Hepatocyte (in vitro differentiated cells): Measurements from ENCODE around the gene PAN3.

Experiments used
- CTCF ChIP-seq: fragments of 200-600 bp; sonication (generic); IDR thresholded peaks from 2 replicates; pipeline ENCODE4 v1.5.1; 2016; ENCODE audit warnings: antibody characterized with exemption, mild to moderate bottlenecking; ENCODE audit not compliant: poor library complexity
- EZH2 ChIP-seq: fragments of 200-600 bp; sonication (generic); IDR thresholded peaks from 2 replicates; pipeline ENCODE4 v1.6.1; 2016; ENCODE audit warnings: antibody characterized with exemption, mild to moderate bottlenecking, borderline replicate concordance
- EZH2phosphoT487 ChIP-seq: fragments of 200-600 bp; sonication (generic); IDR thresholded peaks from one replicate; pipeline ENCODE4 v1.6.1; 2018; ENCODE audit warnings: antibody characterized with exemption, mild to moderate bottlenecking, low read depth, moderate library complexity; ENCODE audit not compliant: unreplicated experiment, severe bottlenecking

DNA sequence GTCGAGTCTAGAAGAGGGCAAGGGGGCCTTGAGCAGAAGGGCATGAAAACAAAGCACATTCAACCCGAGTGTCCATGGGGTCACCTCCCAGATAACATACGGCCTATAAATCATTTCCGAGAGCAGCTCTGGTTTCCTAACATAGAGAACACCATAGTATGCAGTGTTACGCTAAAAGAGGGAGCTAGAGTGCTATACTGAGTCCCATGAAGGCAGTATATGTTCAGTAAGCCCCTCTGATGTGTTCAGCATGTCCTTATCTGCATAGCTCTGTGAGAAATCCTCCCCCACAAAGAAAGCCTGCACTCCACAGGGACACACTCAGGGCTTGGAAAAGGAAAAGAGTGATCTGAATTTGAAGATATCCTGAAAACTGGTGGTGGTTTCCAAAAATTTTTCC is 181.2 kb downstream of the PAN3 start:
- TF ChIP-seq EZH2 = no peak
- TF ChIP-seq CTCF = no peak
- no peak for TF ChIP-seq EZH2phosphoT487
